GM10248 (cell line): Measurements from ENCODE around the gene SYNE2.
"Not testable (repeated sequence)": the region's sequence is repeated elsewhere in the genome, so short reads cannot be mapped to it uniquely, and the experiment has no call there.

ENCODE experiments used
- CTCF ChIA-PET: fragments of 300-600 bp; sonication (Branson Sonifier 250); formaldehyde crosslinking; extraction: SDS; loops from one replicate; lab custom pipeline; 2021; ENCODE audit warnings: antibody characterized with exemption; lab: Yijun Ruan, JAX
- POLR2A ChIA-PET: fragments of 350-650 bp; sonication (Branson Sonifier 250); formaldehyde crosslinking; extraction: SDS; loops from one replicate; lab custom pipeline; 2020; ENCODE audit warnings: antibody characterized with exemption; lab: Yijun Ruan, JAX
- DNase-seq: peaks from one replicate; pipeline ENCODE4 v3.0.0; 2012; ENCODE audit errors: extremely low spot score
- TF ChIP-seq, protein P1 (sequence below): IDR thresholded peaks from 2 replicates; pipeline ENCODE4 v1.5.1; 2012; ENCODE audit warnings: mild to moderate bottlenecking, low read depth; ENCODE audit errors: extremely low read depth, missing control alignments, control extremely low read depth

The SYNE2 gene

DNA sequence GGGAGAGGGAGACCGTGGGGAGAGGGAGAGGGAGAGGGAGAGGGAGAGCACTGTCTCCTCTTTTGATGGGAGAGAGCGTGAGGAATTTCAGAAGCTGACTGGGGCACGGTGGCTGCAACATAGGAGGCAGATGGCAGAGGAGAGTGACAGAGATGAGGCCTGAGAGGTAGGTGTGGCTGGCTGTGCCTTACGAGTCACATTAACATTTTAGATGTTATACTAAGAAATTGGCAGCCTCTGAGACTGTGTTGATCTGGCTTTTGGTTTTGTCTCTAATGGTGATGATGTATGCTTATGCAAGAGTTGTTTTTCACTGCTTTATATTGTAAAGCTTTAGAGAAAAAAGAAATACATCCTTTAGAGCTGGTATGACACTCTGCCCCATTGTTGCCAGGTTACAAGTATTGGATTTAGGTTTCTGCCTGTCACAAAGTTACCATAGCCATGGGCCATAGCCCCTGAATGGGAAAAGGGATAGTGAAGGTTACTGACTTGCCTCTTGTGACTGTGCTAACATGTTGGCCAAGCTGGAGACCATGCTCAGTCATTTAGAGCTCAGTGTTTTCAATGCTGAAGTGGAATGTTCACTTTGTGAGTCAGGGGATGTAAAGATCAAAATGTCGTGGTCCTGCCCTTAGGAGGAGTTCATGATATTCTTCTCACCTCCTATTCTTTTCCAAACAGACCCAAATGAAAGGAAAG lies 186.2 kb downstream of the SYNE2 start:
- ChIA-PET POLR2A (no interaction called here), CTCF (interaction anchor here (0.7 to 1.5 kb wide), 3 partner anchors 10 to 255 kb away, joined by 3 to 4 read pairs (median 4); partner anchors contain the start of gene ESR2)
- no peak for DNase-seq
- TF ChIP-seq, protein P1, sequence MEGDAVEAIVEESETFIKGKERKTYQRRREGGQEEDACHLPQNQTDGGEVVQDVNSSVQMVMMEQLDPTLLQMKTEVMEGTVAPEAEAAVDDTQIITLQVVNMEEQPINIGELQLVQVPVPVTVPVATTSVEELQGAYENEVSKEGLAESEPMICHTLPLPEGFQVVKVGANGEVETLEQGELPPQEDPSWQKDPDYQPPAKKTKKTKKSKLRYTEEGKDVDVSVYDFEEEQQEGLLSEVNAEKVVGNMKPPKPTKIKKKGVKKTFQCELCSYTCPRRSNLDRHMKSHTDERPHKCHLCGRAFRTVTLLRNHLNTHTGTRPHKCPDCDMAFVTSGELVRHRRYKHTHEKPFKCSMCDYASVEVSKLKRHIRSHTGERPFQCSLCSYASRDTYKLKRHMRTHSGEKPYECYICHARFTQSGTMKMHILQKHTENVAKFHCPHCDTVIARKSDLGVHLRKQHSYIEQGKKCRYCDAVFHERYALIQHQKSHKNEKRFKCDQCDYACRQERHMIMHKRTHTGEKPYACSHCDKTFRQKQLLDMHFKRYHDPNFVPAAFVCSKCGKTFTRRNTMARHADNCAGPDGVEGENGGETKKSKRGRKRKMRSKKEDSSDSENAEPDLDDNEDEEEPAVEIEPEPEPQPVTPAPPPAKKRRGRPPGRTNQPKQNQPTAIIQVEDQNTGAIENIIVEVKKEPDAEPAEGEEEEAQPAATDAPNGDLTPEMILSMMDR, result no peak

DNA sequence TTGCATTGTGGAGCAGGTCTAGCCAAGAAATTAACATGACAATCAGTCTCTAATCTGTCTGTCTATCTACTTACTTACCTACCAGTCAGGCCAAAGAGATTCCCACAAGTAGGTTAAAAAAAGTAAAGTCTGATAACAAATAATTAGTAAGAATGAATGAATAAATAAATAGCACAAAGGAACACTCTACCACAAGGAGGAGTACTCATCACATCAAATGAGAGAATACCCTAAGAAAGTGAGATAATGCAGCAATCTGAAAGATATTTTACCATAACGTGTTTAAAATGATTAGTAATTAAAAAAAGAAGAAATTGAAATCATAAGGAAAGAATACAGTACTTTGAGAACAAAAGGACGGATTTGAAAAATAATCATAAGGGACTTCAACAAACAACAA lies 187.2 kb downstream of the SYNE2 start:
- TF ChIP-seq, protein P1, result no peak
- CTCF ChIA-PET, result interaction anchor here (0.7 to 1.5 kb wide), 4 partner anchors 9 to 263 kb away, joined by 3 to 4 read pairs (median 4); partner anchors contain the start of gene ESR2
- DNase-seq, result no peak
- POLR2A ChIA-PET, result no interaction called here

DNA sequence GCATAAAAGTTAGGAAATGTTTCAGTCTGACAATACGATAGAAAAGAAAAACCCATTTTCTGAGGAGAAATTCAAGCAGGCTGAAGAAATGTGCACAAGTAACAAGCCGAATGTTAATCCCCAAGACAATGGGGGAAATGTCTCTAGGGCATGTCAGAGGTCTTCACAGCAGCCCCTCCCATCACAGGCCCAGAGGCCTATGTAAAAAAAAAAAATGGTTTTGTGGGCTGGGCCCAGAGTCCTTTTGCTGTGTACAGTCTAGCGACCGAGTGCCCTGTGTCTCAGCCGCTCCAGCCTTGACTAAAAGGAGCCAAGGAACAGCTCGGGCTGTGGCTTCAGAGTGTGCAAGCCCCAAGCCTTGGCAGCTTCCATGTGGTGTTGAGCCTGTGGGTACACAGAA lies 190.5 kb downstream of the SYNE2 start:
- DNase-seq, POLR2A ChIA-PET, CTCF ChIA-PET: not testable (repeated sequence)

DNA sequence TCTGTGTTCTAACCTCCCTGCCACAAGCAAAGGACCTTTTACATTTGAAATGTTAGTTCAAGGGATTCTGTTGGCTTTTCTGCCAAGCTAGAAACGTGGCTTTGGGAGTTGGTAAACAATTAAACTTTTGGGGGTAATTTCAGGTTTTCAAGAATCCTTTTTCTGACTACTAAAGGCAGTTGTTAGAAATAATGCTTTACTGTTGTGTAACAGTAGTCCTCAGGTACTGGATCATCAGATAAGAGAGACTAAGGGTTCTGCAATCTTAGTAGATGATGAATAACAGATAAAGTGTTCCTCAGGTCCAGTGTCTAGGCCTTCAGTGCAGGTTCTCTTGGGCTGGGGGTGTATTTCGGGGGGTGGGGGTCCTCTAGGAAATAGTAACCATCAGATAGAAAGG lies 192.3 kb downstream of the SYNE2 start:
- no peak for DNase-seq
- TF ChIP-seq, protein P1, result no peak
- CTCF ChIA-PET, result no interaction called here
- POLR2A ChIA-PET, result no interaction called here

DNA sequence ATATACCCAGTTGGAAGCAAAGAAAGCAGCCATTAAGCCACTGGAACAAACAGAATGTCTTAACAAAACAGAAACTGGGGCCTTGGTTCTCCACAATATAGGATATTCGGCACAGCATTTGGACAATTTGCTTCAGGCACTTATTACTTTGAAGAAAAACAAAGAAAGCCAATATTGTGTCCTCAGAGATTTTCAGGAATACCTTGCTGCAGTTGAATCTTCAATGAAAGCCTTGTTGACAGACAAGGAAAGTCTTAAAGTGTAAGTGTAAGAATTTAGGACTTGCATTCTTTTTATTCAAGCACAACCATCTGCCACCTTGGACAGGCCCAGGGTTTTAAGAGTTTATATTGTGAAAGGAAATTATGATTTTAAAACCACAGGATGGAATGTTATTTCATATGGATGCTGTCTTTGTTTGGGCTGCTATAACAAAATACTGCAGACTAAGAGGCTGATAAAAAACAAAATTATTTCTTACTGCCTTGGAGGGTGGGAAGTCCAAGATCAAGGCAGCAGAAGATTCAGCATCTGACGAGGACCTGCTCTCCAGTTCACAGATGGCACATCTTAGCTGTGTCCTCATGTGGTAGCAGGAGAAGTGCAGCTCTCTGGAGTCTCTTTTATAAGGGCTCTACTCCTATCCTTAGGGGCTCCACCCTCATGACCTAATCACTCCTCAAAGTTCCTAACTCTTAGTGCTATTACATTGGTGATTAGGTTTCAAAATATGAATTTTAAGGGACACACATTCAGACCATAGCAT lies 197.0 kb downstream of the SYNE2 start:
- TF ChIP-seq, protein P1, result no peak
- ChIA-PET CTCF (interaction anchor here (1.8 to 2.5 kb wide), 2 partner anchors 24 to 253 kb away, joined by 5 read pairs; no protein-coding TSS in a partner anchor), POLR2A (no interaction called here)
- DNase-seq, result no peak

DNA sequence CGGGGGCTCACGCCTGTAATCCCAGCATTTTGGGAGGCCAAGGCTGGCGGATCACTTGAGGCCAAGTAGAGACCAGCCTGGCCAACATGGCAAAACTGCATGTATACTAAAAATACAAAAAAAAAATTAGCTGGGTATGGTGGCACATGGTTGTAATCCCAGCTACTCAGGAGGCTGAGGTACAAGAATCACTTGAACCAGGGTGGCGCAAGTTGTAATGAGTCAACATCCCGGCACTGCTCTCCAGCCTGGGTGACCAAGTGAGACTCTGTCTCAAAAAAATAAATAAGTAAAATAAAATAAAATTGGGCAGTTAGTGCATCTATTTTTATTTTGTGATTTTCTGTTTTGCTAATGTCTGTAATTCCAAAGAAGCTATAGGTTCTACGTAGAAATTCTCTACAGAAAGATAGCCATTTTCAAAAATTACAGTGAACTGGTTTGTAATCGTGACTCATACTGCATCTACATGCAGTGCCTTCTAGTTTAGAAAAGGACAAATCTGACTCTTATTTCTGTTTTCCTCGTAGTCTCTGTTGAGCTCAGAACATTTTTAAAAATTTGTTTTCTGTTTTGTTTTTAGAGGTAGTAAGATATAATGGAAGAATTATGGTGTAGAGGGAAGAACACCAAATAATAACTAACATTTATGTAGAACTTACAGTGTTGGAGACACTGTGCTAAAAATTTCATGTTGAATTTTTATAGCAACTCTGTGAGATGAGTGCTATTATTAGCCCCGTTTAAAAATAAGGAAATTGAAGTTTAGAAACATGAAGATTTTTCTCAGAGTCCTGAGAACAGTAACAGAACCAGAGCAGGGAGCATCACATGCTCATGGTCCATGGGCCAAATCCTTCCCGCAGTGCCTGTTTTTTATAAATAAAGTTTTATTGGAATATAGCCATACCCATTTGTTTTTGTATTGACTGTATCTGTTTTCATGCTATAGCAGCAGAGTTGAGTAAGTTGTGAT lies 201.2 kb downstream of the SYNE2 start:
- POLR2A ChIA-PET, result no interaction called here
- CTCF ChIA-PET, result interaction anchor here (0.8 to 1.6 kb wide), 4 partner anchors 9 to 67 kb away, joined by 3 to 4 read pairs (median 3); no protein-coding TSS in a partner anchor
- no peak for DNase-seq
- TF ChIP-seq, protein P1, result no peak
